Stimulated activated CD4-positive, alpha-beta T cell treated with anti-CD3 and anti-CD28 coated beads, Interleukin-1b, Interleukin-23, amount 100 ng/mL, for 1 hour (primary cell): ENCODE results near the gene FAM3C.
A peak's percentile ranks its signal among the peaks of the same experiment; 100 is the strongest.

ENCODE experiments used
- DNase-seq, 2 donors: peaks; one replicate each; pipeline ENCODE4 v3.0.0-alpha.2; 2020; ENCODE audit warnings: low read depth in 2 of 2

The FAM3C gene

DNA sequence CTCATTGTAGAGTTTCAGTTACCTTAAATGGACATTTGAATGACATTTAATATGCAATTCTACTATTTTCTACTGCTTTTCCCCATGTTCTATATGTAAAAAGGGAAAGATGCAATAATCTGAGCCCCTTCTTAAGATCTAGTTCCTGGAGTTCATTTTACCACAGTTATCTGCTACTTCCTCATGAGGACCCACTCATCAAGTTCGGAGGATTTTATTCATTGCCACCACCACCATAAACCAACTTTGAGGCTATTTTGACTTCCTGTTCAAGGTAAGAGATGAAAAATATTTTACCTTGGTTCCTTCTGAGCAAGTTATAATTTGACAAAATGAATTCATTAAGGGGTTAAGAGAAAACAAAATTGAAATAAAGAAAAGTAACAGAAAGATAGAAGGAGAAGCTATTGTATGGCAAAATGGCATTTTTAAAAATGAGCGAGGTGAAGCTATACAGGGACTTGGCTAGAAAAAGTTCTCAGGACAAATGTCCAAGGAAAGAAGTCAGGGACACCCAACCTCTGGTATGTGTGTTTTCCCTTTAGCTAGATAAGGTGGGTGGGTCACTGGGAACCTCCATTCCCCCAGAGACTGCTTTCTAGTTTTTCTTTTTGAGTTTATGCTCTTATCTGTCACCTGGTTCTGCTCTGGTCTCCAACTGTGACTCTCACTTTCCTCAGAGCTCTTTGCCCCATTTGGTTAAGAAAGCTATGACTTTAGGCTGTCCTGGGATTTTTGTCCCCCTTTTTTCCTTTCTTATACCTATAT is 14.9 kb upstream of the FAM3C start:
- DNase-seq: no peak

- DNase-seq: no peak
These were observed 10.8 kb upstream of the FAM3C start for GRCh38 chr7:121406944-121407343.

DNA sequence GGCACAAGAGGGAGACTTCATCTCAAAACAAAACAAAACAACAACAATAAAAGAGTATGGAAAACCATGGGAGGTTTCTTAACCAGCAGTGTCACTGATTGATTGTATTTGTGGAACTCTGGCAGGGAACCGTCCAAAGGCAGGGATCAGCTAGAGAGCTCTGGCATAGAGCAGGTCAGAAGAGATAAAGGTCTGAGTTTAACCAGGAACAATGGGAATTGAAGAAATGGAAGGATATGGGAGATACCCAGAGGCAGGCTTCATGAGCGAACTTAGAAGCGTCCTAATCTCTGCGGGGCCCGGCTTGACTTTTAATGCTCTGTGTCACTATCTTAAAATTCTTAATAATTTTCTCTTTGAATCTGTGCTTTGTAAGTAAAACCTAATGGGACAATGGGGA is 10.4 kb upstream of the FAM3C start:
- DNase-seq: no peak

GRCh38 chr7:121404348-121404747 is 8.2 kb upstream of the FAM3C start:
- no peak for DNase-seq

DNA sequence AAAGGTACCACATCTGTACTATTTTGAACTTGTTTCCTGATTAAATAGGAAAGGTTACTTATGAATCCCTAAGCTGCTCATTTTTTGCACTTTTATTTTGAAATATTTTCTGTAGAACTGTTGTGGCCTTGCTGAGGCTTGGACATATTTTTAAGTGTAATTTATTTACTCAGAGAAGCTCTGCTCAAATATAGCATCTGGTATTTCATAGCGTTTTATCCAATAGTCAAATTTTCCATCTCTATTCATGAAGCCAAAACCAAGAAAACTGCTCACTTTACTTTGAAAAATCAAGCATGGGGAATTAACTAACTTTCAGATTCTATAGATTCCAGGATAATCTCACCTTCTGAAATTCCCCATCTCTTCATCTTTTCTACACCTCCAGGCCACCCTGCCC is 6.6 kb upstream of the FAM3C start:
- DNase-seq: no peak

- DNase-seq: no peak
These were observed 5.8 kb upstream of the FAM3C start for GRCh38 chr7:121401896-121402295.

- no peak for DNase-seq
These were observed 2.1 kb upstream of the FAM3C start for GRCh38 chr7:121398246-121398645.

DNA sequence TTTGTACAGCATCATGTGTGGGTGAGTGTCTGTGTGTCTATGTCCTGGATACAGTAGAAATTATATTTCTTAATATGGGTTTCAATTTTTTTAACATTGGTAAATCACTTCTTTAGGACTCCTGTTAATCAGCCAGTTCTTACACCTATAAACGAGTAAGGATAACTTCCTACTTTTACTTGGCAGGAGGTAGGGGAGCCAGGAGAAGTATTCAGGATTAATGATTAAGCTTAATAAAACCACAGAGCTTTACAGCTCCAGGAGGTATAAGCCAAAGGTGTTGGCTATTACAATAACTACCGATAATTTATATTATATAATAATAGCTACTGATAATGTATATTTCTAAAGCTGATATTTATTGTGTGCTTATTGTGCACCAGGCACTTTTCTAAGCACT is 1.7 kb upstream of the FAM3C start:
- DNase-seq: no peak

DNA sequence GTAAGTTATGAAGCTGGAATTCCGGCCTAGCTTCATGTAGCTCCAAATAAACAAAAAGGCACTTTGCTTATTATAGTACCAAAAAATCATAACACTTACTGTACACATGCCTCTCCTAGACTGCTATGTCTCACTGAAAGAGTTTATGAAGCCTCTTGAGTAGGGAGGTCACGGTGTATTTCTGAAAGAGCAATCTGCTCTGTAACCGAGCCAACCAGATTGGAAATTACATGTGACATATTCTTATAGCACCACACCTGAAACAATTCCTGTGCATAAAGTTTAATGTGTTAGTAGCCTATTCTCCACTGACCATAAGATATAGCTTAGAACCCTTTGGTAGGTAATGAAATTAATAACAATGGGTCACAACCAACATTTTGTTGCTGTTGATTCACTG is 1.3 kb upstream of the FAM3C start:
- DNase-seq: no peak

DNA sequence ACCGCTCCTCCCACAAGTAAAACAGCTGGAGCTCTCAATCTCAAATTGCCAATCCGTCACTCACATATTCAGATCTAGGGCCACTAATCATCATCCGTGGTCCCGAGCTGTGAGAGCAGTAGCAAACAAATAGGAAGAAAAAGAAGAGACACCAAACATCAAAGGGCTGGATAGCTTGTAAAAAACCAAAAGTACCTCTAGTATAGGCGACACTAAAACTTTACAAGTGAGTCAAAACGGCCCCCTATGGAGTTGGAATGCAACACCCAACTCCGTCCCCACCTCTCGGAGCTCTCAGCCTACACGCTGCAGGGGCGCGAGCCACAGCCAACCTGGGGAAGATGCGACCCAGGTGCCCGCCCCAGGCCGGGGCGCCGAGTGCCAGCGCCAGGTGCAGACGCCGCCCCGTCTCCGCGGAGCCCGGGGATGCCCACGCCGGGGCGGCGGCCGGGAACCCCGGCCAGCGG is 581 bp downstream of the FAM3C start:
- DNase-seq: peak; percentile 8 to 10

DNA sequence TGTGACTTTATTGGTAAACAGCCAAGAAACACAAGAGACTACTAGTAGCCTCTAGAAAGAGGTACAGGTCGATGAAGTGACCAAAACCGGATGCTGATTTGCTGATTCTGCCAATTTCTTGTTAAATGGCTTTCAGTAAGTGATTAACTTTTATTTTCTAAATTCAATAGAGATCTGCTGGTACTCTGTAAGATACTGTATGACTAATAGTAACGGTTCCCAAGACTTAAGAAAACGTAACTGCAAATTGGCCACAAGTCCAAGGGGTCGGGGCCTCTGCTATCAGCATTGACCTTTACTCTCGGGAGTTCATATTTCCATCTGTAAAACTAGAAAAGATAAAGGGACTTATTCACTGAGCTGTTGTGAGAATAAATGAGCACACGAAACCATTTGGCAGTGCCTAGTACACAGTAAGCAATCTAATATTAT is 1.4 kb downstream of the FAM3C start:
- no peak for DNase-seq

DNA sequence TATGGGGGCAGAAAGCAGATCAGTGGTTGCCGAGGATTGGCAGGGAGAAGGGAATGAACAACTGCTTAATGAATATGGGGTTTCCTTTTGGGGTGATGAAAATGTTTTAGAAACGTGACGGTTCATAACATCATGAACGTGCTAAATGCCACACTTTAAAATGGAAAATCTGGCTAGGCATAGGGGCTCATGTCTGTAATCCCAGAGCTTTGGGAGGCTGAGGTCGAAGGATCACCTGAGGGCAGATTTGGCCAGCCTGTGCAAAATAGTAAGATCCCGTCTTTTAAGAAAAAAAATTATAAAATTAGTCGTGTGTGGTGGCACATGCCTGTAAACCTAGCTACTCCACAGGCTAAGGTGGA is 3.1 kb downstream of the FAM3C start:
- DNase-seq: no peak

DNA sequence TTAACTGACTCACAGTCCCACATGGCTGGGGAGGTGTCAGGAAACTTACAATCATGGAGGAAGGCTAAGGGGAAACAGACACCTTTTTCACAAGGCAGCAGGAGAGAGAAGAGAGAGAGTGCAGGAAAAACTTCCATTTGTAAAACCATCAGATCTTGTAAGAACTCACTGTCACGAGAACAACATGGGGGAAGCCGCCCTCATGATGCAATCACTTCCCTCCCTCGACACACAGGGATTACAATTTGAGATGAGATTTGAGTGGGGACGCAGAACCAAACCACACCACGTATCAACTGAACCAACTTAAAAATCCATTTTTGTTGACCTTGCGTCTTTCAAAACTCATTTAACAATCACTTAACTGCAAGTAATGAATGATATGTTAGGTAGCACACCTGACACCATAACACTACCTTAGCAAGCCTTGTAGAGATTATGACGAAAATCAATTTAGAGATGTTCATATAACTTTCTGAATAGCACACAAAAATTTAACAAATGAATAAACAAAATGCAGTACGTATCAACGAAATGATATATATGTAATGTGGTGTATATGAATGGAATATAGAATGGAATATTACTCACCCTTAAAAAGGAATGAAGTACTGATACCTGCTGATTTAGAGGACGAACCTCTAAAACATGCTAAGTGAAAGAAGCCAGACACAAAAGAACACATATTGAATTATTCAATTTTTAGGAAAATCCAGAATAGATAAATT is 3.7 kb downstream of the FAM3C start:
- DNase-seq: no peak

DNA sequence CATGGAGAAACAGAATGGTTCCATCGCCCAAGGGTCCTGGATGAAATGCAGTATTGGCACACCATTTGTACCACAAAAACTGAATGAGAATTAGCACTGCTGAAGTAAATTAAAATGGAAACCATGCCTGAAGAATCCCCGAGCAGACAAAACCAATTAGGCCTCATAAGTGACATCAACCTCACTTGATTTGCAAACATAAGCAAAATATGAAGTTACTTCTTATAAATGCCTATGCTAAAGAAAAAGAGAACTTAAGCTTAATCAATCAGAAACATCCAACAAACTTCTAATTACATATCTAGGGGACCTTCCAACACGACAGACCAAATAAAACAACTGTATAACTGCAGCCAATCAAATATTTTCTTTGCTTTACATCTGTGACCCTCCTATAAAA is 4.4 kb downstream of the FAM3C start:
- no peak for DNase-seq

DNA sequence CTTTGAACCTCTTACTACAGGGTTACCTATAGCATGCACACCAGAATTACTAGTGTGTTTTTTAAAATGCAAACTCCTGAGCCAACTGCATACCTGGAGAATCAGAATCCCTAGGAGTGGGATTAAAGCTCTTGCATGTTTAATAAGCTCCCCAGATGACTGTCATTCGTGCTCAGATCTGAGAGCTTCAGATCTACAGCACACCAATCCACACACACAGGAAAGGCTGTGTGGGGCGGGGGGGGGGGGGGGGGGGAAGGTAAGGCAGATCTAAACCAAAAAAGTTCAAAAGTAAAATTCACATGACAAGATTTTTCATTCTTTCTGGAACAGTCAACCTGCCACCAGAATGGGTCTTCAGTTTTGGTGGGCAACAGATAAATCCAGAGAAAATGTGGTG is 5.5 kb downstream of the FAM3C start:
- DNase-seq: no peak

- DNase-seq: no peak
These were observed 6.0 kb downstream of the FAM3C start for GRCh38 chr7:121390109-121390508.

GRCh38 chr7:121388950-121389349 is 7.2 kb downstream of the FAM3C start:
- DNase-seq: no peak

- no peak for DNase-seq
These were observed 10.3 kb downstream of the FAM3C start for GRCh38 chr7:121385800-121386179.

GRCh38 chr7:121385056-121385799 is 10.9 kb downstream of the FAM3C start:
- DNase-seq: no peak

- no peak for DNase-seq
These were observed 11.8 kb downstream of the FAM3C start for GRCh38 chr7:121384265-121384664.

GRCh38 chr7:121383235-121383910 is 12.7 kb downstream of the FAM3C start:
- DNase-seq: no peak

- no peak for DNase-seq
These were observed 13.6 kb downstream of the FAM3C start for GRCh38 chr7:121382473-121382872.
